ENCODE data around the gene SRXN1.

DNA sequence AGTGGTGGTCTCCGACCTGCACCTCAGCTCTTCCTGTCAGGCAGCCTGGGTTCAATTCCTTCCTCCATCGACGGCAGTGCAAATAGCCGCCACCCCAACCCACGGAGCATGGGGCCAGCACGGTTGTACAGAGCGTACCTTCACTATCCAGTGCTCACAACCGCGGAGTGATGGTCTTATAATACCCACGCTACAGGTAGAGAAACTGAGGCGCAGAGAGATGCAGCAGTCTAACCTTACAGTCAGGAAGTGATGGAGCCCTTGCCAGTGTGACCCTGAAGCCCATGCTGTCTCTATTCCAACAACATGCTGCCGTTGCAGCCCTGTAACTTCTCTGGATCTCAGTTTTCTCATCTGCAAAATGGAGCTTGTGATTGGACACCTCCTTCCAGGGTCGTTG is 11.6 kb upstream of the SRXN1 start:
- no peak for TF ChIP-seq SUZ12 (IDR thresholded peaks at IDR 0.05)
- TF ChIP-seq, protein P1, sequence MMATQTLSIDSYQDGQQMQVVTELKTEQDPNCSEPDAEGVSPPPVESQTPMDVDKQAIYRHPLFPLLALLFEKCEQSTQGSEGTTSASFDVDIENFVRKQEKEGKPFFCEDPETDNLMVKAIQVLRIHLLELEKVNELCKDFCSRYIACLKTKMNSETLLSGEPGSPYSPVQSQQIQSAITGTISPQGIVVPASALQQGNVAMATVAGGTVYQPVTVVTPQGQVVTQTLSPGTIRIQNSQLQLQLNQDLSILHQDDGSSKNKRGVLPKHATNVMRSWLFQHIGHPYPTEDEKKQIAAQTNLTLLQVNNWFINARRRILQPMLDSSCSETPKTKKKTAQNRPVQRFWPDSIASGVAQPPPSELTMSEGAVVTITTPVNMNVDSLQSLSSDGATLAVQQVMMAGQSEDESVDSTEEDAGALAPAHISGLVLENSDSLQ (IDR thresholded peaks at IDR 0.05), result no peak

Data from HEK293T (cell line).